ENCODE data around the gene ANKRD44.

ANKRD44 gene

DNA sequence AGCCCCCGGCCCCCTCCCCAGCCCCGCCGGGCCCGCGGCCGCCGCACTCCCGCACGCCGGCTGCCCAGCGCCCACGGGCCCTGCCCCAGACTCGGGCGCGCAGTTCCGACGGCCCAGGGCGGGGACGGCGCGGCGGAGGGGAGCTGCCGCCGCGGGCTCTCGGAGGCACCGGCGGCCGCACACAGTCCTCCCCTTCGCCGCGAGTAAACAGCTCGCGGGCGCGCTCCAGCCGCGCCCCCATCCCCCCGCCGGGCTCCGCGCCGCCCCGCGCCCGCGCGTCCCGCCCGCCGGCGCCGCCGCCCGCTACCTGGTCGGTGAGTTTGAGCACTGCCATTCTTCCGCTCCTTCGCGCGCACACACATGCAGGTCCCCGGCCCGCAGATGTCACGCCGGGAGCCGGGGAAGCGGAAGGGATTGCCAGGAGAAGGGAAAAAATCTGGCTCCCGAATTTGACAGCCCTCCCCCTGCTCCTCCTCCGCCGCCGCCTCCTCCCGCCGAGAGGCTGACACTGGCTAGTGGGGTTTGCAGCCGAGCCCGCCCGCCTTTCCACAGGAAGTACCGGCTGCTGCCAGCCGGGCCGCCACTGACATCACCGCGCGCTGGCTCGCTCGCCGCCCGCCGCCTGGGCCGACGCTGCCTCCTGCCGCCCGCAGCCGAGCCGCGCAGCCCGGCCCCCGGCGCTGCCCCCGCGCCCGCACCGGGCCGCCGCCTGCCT is at the start of gene ANKRD44:
Gene ANKRD44 (minus strand): TSS at position 510 of the 715 bp plus-strand sequence. CDS start 176 bp downstream, at position 334.
- TF ChIP-seq ZFX (IDR thresholded peaks at IDR 0.05; ENCODE audit: borderline replicate concordance) (no peak), CTCF (IDR thresholded peaks at IDR 0.05) (peak; percentile 84)
- peak within 1 kb of the TSS; percentile 86 for H3K27ac ChIP-seq

- H3K27ac ChIP-seq = no peak overlapping the region
- TF ChIP-seq ZFX (IDR thresholded peaks at IDR 0.05; ENCODE audit: borderline replicate concordance) (no peak), CTCF (IDR thresholded peaks at IDR 0.05) (peak; percentile 34)
Observed at GRCh38 chr2:197359859-197360258, 49.3 kb upstream of the ANKRD44 start.

GRCh38 chr2:197358931-197359330 is 48.4 kb upstream of the ANKRD44 start:
- no peak for TF ChIP-seq CTCF (IDR thresholded peaks at IDR 0.05)
- TF ChIP-seq ZFX (IDR thresholded peaks at IDR 0.05; ENCODE audit: borderline replicate concordance) = no peak
- no peak overlapping the region for H3K27ac ChIP-seq

DNA sequence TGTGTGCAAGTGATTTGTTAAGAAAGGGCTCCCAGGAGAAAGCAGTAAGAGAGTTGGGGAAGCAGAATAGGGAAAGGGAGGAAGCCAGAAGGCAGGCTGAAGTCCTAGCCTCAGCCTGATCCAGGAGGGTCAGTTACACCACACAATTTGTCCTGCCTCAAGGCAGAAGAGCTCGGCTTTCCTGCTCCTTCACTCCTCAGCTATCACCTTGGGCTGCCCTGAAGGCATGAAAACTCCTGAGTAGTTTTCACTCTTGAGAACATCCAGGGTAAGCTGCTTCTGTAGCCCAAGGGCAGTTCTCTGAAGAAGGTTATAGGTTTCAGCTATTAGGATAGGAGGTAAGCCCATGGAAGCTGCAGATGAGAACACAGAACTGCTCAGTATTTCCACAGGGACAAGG is 47.4 kb upstream of the ANKRD44 start:
- TF ChIP-seq CTCF (IDR thresholded peaks at IDR 0.05) = no peak
- TF ChIP-seq ZFX (IDR thresholded peaks at IDR 0.05; ENCODE audit: borderline replicate concordance) = no peak
- H3K27ac ChIP-seq = no peak overlapping the region

DNA sequence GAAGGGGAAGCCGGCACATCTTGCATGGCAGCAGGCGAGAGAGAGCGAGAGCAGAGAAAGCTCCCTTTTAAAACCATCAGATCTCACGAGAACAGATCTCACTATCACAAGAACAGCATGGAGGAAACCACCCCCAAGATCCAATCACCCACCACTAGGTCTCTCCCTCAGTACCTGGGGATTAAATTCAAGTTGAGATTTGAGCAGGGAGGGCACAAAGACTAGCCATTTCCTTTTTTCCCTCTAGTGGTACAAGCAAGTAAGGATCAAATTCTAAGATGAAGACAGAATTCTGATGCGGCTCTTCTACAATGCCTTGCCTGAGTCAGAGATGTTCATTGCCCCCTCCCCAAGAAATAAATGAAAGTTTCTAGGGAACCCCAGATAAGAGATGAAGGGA is 45.6 kb upstream of the ANKRD44 start:
- TF ChIP-seq ZFX (IDR thresholded peaks at IDR 0.05; ENCODE audit: borderline replicate concordance) (no peak), CTCF (IDR thresholded peaks at IDR 0.05) (peak; percentile 25)
- no peak overlapping the region for H3K27ac ChIP-seq

- TF ChIP-seq ZFX (IDR thresholded peaks at IDR 0.05; ENCODE audit: borderline replicate concordance) (no peak), CTCF (IDR thresholded peaks at IDR 0.05) (no peak)
- no peak overlapping the region for H3K27ac ChIP-seq
Observed at GRCh38 chr2:197354169-197354558, 43.6 kb upstream of the ANKRD44 start.

DNA sequence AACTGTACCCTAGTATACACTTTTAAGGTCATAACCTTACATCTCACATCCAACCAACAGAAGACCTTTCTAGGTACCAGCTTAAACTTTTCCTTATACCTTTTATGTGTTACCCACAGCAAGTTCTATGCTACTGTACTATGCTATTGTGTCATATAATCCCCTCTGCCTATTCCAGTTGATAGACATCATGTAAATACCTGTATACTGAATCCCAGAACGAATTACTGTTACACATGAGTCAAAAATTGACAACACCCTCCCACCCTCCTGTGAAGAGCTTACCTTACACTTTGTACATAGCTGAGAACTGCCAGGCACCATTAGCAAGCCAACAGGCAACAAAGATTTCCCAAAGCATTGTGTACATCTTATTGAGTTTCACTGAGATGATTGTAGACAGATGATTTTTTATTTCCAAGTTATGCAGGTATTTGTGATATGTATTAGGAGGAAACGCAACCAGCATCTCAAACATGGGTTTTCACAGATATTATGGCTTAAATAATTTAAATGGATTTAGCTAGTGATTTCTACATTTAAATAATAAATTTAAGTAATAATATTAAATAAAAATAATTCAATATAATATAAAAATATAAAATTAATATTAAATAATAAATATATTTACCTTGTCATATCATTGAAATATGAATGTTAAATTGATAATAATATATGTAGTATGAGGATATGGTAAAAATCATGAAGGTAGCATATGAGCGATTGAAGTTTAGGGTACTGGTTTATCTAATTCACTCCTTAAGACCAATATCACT is 43.0 kb upstream of the ANKRD44 start:
- TF ChIP-seq ZFX (IDR thresholded peaks at IDR 0.05; ENCODE audit: borderline replicate concordance) (no peak), CTCF (IDR thresholded peaks at IDR 0.05) (no peak)
- no peak overlapping the region for H3K27ac ChIP-seq

All from 22Rv1 (cell line).